HG03159 (cell line): Measurements from ENCODE around the gene ARHGAP30.

Experiments
- ATAC-seq: cut with Tn5 transposase; IDR thresholded peaks from one replicate; pipeline ENCODE4 v1.9.1; 2021; ENCODE audit warnings: mild to moderate bottlenecking, moderate library complexity; ENCODE audit not compliant: unreplicated experiment

Gene ARHGAP30

DNA sequence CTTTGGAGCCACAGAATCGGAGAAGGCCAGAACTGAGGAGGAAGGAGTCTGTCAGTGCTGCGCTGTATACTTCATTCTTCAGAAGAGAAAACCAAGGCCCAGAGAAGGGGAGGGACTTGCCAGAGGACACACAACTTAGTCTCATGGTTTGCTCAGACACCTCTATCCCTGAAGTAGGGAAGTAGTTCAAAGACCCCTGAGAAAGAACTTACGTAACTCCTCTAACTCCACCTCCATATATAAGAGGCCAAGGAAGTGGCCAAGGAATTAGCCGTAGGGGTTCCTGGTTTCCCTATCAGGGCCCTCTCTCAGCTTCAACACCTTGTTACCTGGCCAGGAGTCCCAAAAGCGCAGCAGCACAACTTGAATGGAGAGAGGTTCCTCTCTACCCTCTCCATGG, 20.2 kb upstream of the ARHGAP30 start:
- ATAC-seq, result no peak

DNA sequence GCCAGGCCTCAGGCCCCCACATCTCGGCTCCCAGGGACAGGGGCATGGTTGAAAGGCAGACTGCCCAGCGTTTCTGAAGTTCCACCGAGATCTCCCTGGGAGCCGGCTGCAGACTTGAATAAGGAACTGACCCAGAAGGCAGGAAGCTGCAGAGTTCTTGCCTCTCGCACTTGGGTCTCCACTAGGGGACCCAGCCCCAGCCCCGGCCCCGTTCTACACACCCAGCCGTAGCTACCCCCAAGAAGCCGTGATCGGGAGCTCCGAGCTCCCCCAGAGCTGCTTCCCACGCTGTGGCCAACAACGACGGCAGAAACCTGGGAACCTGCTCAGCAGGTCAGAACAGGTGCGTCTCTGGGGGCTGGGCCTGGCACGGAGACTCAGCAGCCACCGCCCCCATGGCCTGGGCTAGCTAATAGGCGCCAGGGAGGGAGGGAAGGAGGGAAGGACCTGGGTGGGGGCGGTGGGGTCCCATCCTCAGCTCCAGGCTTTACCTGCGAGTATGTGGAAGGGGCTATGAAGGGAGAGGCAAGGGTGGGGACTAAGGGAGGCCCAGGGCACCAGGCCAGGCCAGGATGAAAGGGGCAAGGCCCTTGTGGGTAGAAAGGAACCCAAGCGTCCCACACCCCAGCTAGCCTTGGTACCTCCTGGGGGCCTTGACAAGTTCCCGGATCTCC, 19.7 kb upstream of the ARHGAP30 start, which contains the start of gene NECTIN4:
Gene NECTIN4 (minus strand): TSS at position 308 of the 674 bp plus-strand sequence. CDS start 262 bp downstream, at position 46.
- ATAC-seq, result no peak

DNA sequence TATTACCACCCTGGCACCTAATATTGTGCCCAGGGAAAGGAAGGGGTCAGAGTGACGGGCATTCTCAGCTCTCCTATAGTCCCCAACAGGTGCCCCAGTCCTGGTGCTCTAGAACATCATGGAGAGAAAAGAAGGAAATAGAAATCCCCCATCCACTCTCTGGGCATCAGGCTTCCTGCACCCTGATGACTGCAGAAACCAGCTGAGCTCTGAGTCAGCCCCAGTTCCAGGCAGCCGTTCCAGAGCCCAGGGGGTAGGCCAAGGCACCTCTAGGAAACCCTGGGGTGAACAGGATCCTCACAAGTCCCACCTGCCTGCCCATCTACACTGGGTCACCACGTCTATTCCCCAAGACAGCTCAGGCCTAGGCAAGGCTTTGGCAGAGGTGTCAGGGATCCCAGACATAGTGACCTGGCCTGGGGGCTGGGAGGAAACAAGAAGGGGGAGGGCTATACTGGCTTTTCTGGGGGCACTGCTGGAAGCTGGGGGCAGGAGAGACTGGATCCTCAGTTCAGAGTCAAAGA, 19.0 kb upstream of the ARHGAP30 start:
- ATAC-seq, result no peak

DNA sequence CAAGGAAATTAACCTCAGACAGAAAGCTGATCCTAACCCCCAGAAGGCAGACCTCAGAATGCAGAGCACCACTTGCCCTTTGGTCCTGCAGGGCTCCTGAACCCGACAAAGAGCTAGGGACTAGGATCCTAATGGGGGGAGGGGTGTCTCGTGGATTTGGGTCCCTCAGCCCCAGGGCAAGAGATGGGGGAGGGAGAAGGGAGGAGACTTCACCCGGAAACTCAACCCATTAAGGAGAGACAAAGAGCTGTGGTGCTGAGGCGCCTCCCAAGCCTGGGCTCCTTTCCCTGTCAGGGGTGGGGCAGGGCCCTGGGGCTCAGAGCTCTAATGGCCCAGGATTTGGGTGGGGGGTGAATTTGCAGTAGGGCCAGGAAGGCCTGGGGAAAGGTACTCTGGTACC, 16.8 kb upstream of the ARHGAP30 start:
- no peak for ATAC-seq

DNA sequence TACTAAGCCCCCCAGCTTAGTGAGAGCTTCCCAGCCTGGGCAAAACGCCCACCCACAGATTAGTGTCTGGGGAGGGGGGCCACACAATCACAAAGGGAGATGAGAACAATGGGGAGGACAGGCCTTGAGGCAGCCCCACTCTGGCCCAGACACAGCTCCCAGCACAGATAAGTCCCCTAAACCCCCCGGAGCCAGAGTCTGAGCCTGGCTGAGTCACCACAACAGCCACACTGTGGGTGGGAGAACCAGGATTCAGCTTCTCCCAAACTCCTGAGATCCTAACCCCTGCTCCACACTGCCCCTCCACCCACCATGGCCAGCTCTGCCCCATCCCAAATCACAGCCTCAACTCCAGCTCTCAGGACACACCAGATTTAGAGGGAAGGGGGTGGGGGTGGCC, 15.5 kb upstream of the ARHGAP30 start:
- ATAC-seq, result no peak

DNA sequence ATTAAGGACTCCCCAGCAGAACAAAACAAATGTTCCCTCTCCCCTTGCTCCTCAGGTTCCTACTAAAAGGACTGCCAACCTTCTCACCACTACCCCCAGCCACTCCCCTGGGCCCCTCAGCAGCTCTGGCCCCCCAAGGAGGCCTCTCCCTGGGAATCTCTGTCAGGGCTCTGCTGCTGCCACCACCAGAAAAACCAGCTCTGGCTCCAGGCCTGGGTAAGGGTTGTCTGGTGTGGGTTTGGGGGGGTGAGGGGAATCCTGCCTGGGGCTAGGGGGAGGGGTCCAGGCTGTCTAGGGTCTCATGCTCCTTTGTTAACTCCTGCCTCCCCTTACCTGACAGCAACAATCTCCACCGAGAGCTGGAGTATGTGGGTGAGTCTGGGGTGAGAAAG, 14.9 kb upstream of the ARHGAP30 start:
- no peak for ATAC-seq

DNA sequence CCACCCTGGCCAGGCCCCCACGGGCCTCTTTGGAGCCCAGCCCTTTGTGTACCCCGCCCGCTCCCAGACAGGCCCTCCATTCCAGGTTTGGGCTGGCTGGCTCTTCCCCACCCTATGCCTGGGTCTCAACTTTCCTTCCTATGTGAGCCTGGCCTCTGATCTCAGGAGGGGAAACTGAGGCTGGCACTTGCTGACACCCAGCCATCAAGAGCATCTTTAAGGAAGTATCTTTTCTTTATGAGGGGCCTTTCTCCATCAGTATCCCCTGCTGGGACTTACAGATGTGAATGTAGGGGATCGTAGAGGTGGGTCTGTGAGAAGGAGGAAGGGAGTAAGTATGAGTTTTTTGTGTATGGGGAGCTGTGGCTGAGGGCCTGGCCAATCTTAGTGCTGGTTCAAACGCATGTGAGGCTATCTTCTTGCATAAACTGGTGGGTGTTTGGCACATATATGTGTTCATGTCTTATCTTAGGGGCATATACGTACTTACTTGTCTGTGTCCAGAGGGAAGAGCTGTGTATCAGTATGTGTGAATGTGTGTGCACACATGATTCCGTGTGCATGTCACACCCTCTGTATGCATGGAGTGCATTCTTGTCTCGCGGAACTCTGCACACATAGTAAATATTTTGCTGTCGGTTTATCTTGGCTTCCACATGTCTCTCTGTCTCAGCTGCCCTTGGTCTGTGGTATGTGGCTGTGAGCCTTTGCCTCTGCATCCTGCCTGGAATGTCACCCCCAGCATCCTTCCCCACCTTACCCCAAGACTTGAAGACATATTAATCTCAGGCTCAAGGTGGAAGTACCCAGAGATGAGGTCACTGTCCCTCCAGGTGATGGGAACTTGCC, 14.3 kb upstream of the ARHGAP30 start:
- no peak for ATAC-seq

DNA sequence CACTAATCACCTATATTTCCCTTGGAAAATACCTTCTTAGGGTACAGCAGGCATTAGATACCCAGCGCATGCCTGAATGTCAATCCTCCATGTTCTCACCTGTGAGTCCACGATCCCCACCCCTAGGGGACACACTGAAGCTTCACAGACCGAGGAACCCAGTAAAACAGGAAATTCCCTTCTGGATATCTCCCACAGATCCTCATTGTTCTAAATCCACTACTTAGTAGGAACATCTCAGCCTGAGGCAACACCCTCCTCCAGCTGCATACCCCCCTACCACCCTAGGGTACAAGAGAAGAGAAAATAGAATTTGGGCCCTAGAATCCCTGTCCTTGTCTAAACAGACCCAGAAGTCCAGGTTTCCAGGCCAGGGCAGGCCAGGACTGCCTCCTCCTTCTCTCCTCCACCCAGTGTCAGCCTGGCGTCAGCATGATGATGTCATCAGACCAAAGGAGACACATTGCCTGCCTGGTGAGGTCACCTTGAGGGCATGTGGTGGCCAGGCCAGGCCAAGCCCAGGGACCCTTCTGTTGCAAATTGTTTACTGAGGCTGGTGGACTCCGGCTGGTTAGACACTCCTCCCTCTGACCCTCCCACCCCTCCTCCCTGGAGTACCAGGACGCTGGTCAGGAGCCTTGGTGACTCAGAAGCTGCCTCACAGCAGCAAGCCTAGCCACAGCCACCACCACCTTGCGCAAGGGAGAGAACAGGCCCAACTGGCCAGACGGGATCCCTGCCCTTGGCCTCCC, 13.5 kb upstream of the ARHGAP30 start:
- no peak for ATAC-seq

DNA sequence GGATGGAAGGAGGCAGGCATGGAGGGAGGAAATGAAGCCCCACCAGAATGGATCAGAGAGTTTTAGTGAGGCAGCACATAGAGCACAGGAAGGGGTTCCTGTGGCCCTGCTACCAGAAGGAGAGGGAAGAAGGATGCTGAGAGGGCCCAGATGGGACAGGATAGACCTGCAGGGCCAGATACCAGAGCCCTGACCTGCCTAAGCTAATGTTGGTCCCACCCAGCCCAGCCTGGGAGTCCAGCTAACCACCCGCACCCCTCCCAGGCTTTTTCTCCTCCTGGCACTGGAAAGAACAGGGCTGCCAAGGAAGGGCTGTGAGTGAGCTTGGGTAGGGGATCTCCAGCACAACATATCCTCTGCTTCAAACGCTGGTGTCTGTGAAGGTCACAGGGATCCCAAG, 12.8 kb upstream of the ARHGAP30 start:
- ATAC-seq, result no peak

DNA sequence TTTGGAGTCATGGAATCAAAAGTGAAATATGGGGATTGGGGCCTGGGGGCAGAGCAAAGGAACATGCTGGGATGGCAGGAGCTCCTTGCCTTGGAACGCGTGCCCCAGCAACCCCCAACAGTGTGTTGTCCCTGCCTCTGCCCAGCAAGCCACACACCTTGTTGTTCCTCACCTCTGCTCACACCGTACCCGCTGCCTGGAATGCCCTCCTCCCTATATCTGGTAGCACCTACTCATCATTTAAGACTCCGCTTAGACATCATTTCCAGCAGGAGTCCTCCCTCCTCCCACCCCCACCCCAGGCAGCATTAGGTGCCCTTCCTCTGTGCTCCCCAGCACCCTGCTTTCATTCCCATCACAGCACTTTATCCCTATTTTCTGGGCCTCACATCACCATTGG, 11.8 kb upstream of the ARHGAP30 start:
- no peak for ATAC-seq

DNA sequence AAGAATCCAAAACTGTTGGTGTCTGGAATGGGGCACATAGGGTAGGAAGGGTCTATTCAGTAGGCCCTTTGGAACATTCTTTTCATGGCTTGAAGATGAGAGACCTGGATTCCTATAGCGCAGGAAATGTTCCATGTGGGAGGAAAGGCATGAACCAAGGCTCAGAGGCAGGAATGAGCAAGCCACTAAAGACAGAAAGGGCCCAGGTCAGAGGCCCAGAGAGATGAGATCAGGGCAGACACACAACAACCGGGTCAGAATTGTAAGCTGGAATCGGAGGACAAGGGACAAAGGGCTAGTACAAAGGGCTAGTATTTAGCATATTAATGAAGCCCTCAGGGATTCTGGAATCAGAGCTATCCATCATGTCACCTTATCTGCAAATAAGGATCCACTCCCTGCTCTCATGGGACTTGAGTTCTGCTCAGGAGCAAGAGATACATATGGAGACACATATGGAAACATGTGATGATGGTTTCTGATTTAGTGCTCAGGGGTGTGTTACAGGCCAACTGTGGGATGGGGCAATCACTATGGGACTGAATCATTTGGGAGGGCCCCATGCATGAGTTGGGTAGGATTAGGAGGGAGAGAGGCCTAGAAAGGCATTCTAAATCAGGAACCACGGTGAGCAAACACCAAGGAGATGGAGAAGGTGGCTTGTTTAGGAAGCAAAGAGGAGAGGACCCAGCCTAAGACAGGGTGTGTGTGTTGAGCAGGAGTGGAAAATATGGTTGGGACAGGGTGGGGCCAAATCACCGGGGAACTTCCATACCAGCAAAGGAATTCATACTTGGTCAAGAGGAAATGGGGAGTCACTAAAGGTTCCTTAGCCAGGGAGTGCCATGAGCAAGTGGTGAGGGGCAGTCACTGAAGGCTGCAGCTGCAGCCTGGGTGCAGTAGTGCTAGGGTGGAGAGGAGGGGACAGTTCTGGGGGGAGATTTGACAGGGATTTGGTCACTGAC, 11.0 kb upstream of the ARHGAP30 start:
- ATAC-seq, result no peak

DNA sequence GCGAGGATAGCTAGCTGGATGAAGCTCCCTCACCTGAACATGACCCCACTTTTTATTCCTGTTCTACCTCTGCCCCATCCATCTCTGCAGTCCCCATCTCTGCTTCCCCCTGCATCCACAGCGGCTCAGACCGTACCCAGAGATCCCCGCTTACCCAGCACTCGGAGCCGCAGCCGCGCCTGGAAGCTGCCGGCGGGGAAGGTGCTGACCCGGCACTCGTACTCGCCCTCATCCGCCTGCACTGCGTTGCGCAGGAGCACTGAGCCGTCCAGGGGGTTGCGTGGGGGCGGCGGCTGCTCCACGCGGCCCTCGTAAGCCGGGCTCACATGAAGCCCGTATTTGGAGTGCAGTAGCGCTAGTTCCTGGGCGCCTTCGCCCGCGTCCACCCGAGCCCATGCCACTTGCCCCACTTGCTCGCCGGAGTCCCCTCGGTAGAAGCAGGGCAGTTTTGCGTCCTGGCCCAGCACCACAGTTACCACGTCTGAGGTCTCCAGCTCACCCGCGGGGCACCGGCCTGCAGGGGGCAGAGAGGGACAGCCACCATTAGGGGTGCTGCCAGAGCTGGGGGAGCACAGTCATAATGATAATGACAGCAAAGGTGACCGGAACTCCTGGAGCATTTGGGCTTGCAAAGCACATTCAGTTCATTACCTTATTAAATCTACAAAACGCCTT, 9.9 kb upstream of the ARHGAP30 start:
- no peak for ATAC-seq

DNA sequence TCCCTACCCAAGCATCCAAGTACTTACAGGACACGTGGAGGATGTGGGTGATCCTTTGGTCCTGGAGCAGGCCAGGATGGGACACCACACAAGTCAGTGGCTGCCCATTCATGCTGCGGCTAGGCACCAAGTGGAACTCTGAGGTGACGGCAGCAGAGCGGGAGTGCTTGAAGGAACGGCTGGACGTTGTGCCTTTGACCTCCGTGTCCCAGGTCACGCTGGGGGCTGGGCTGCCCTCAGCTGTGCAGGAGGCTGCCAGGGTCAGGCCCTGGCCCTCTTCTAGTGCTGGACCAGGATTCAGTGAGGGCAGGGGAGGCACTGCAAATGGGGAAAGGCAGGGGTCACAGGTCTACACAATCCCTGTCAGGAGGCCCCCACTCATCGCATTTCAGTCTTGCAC, 7.7 kb upstream of the ARHGAP30 start:
- ATAC-seq, result no peak

DNA sequence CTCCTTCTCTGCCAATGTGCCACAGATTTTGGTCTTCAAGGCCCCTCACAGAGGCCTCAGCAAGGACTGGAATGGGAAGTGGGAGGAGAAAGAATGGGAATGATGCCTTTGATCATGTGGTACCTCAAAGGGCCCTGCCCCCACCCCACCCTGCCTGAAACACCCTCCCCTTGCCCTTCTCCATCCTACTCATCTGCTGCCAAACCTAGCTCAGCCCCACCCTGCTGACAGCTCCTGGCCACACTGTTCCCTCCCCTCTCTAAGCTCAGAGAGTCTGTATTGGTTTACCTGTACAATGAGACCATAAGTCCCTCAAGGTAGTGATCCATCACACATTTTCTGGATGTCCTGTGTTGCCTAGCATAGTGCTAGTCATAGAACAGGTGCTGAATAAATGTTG, 6.7 kb upstream of the ARHGAP30 start:
- ATAC-seq, result no peak

DNA sequence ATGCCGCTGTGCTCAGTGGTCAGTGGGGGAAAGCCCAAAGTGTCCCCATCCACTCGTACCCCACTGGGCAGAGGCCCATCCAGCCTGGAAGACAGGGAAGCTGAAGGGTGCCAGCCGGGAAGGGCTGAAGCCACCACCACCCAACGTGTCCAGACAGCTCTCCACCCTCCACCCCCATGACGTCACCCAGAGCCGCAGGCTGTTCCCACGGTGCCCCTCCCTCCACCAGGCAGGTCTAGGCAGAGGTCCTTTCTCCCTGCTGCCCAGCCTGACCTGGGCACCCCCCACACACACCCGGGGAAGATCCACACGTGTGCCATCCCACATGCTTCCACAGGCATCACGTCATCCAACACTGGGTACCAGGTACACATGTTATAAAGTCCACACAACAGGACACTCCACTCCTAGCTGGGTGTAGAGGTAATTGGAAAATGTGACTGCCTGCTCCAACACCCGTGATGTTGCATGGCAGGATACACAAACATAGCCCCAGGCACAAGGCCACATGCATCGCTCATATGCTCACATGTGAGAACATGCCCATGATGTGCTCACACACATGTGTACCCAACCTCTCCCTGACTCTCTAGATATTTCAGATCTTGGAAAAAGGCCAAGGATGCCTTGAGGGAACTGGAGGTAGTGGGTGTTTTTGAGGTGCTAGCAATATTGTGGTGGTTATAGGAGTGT, 5.1 kb upstream of the ARHGAP30 start:
- ATAC-seq, result no peak

DNA sequence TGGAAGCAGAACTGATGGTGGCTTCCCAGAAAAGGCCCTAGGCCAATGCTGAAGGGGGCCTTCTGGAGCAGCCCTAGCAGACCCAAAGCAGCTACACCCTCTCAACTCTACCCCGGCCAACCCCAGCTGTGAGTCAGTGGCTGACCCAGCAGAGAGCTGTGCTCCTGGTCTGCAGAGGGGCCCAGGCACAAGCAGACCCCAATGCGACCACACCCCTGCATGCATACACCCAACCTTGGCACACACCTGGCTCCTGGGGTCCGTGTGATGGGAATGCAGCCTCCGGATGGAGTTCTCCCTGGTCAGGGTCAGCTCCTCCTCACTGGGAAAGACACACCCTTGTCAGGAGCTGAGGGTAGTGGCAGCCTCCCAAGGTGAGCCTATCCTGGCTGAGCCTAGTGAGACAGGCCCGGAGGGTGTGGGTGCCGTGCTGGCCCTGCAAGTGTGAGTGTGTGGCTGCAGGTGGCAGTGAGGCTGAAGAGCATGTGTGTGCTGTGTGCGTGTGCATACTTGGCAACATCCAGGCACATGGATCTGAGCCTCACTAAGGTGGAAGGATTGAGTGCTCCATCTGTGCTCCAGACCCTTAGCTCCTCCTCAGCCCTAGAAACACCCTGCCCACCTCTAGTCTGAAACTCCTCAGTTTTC, 3.9 kb upstream of the ARHGAP30 start:
- ATAC-seq, result no peak

DNA sequence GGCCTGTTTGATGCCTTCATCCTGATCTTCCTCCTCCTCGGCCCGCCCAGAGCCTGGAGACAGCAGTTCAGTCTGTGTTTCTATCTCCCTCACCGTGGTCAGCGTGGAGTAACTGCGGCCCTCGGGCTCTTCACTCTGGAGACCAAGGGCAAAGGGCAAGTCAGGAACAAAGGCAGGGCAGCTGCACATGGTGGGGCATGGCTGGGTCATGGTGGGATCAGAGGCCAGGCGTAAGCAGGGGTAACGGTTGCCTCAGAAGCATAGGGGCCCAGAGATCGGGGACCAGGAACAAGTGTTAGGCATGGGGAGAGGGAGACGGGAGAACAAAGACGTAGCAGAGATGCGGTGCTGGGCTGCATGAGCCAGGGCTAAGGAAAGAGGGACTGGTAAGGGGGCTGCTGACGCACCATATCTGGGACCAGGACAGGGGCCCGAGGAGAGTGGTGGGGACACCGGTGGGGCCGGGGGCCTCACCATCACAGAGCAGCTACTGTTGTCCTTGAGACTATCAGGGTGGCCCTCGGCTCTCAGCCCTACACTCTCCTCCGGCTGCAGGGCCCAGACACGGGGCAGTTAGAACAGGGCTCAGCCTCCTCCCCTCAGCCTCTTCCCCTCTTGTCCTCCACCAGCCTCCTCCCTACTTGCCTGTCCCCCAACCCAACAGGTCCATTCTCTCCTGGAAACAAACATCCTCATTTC, 3.2 kb upstream of the ARHGAP30 start:
- ATAC-seq, result no peak

DNA sequence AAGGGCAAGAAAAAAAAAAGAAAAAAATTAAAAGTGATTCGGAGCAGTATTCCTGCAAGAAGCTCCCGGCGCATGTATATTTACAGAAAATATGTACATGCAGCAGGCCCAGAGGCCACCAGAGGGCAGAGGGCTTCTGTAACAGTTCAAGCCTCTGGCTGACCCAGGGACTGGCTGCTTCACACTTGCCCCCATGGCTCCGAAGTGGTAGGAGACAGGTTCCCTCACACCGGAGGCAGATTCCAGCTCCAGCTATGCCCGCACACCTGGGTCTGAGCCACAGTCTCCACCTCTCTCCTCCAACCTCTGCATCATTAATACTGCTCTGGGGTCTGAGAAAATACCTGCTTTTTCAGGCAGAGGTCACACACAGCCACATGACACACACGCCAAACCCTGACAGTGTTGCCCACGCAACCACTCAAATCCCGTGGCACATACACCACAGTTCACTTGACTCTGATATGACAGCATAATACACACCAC, 2.2 kb upstream of the ARHGAP30 start:
- no peak for ATAC-seq
